HepG2 (cell line): ENCODE measurements around the gene RPS19BP1. TPM values are rescaled to one million over a fixed set of nuclear protein-coding genes. Genes with fewer than 3 reads are reported as not detected.
A peak's percentile ranks its signal among the peaks of the same experiment; 100 is the strongest.

ENCODE experiments used
- ARNT2 ChIP-seq: sonication (generic); formaldehyde crosslinking; IDR thresholded peaks from 2 replicates; pipeline ENCODE4 v1.8.0; 2022; ENCODE audit warnings: mild to moderate bottlenecking, low read depth, missing genetic modification reagents, moderate library complexity
- CREB1 ChIP-seq, 2 experiments: fragments of 450-650 bp in 1 of 2; IDR thresholded peaks; 2 replicates each; pipeline ENCODE4 v1.6.1; 2016 to 2017; ENCODE audit warnings: control low read depth in 1 of 2, mild to moderate bottlenecking in 1 of 2, missing compliant biosample characterization in 1 of 2, missing genetic modification characterization in 1 of 2
- CTCF ChIP-seq: sonication (generic); formaldehyde crosslinking; IDR thresholded peaks from 2 replicates; pipeline ENCODE4 v1.5.0; 2020; ENCODE audit warnings: mild to moderate bottlenecking, missing genetic modification reagents, moderate library complexity
- DRAP1 ChIP-seq: IDR thresholded peaks from 2 replicates; pipeline ENCODE4 v1.6.1; 2016; ENCODE audit warnings: missing genetic modification reagents, missing compliant biosample characterization
- GABPA ChIP-seq, 2 experiments: IDR thresholded peaks; 2 replicates each; pipeline ENCODE4 v1.6.1; 2011 to 2016; ENCODE audit warnings: low read depth in 2 of 2, low read length in 1 of 2, missing biosample characterization in 1 of 2, missing genetic modification characterization in 1 of 2
- KAT7 ChIP-seq: IDR thresholded peaks from 2 replicates; pipeline ENCODE4 v1.6.1; 2018; ENCODE audit warnings: borderline replicate concordance, missing compliant biosample characterization
- NBN ChIP-seq: fragments of 450-650 bp; conservative IDR thresholded peaks from 2 replicates; pipeline ENCODE4 v1.6.1; 2017
- NFIC ChIP-seq: IDR thresholded peaks from 2 replicates; pipeline ENCODE4 v1.6.1; 2012; ENCODE audit warnings: mild to moderate bottlenecking, low read length, inconsistent platforms
- PLRG1 ChIP-seq: fragments of 450-650 bp; conservative IDR thresholded peaks from 2 replicates; pipeline ENCODE4 v1.6.1; 2016
- REXO4 ChIP-seq: sonication (generic); formaldehyde crosslinking; IDR thresholded peaks from 2 replicates; pipeline ENCODE4 v1.8.0; 2022; ENCODE audit warnings: missing genetic modification reagents, mild to moderate bottlenecking, borderline replicate concordance
- SIN3B ChIP-seq: fragments of 150-350 bp; IDR thresholded peaks from 2 replicates; pipeline ENCODE4 v1.6.1; 2014; ENCODE audit warnings: low read length
- SMAD9 ChIP-seq: sonication (generic); formaldehyde crosslinking; IDR thresholded peaks from 2 replicates; pipeline ENCODE4 v1.5.1; 2020; ENCODE audit warnings: mild to moderate bottlenecking, missing genetic modification reagents
- SPEN ChIP-seq: sonication (generic); formaldehyde crosslinking; IDR thresholded peaks from 2 replicates; pipeline ENCODE4 v1.5.1; 2020; ENCODE audit warnings: low read depth, mild to moderate bottlenecking, missing genetic modification reagents
- ZBTB8A ChIP-seq: sonication (generic); formaldehyde crosslinking; IDR thresholded peaks from 2 replicates; pipeline ENCODE4 v1.4.0; 2020; ENCODE audit warnings: mild to moderate bottlenecking, low read depth, missing genetic modification reagents, borderline replicate concordance
- ZFP36 ChIP-seq: fragments of 150-350 bp; IDR thresholded peaks from 2 replicates; pipeline ENCODE4 v1.6.1; 2018; ENCODE audit warnings: borderline replicate concordance, low read length, low read depth; ENCODE audit not compliant: partially characterized antibody
- ZNF143 ChIP-seq: sonication (generic); formaldehyde crosslinking; IDR thresholded peaks from 2 replicates; pipeline ENCODE4 v1.4.0; 2020; ENCODE audit warnings: missing genetic modification reagents
- ZNF329 ChIP-seq: sonication (generic); formaldehyde crosslinking; IDR thresholded peaks from 2 replicates; pipeline ENCODE4 v1.9.0; 2021; ENCODE audit warnings: low read depth, mild to moderate bottlenecking, missing genetic modification reagents
- ZNF430 ChIP-seq: sonication (generic); formaldehyde crosslinking; IDR thresholded peaks from 2 replicates; pipeline ENCODE4 v1.9.0; 2021; ENCODE audit warnings: mild to moderate bottlenecking, missing genetic modification reagents
- ZNF451 ChIP-seq: sonication (generic); formaldehyde crosslinking; IDR thresholded peaks from 2 replicates; pipeline ENCODE4 v1.5.0; 2020; ENCODE audit warnings: mild to moderate bottlenecking, missing genetic modification reagents
- ZNF615 ChIP-seq: sonication (generic); formaldehyde crosslinking; IDR thresholded peaks from 2 replicates; pipeline ENCODE4 v1.5.0; 2020; ENCODE audit warnings: mild to moderate bottlenecking, missing genetic modification reagents, borderline replicate concordance
- ZSCAN29 ChIP-seq: sonication (generic); formaldehyde crosslinking; conservative IDR thresholded peaks from 2 replicates; pipeline ENCODE4 v1.4.0; 2020; ENCODE audit warnings: mild to moderate bottlenecking, missing genetic modification reagents
- polyA plus RNA-seq, 8 experiments: library from polyadenylated mRNA; depleted of rRNA in 3 of 8; stranded (reverse) in 7 of 8; unstranded in 1 of 8; fragments of >200 nt; fragmentation: Illumina TruSeq in 4 of 8; extraction: Trizol in 4 of 8; gene quantifications; 2 replicates each; pipeline versions ENCODE4 v1.2.1 to v1.2.3, GENCODE V29; 2011 to 2016; ENCODE audit warnings: low read depth in 4 of 8, missing spikeins in 1 of 8, mixed read lengths in 1 of 8; ENCODE audit not compliant: insufficient read depth in 1 of 8
- total RNA-seq, 5 experiments: library from RNA; depleted of rRNA; stranded (reverse); fragments of >200 nt; fragmentation: Illumina TruSeq; extraction: Trizol; gene quantifications; 2 replicates each; pipeline ENCODE4 v1.2.3, GENCODE V29; 2016; ENCODE audit warnings: low read depth in 1 of 5
- TF ChIP-seq, protein P1 (sequence below): sonication (generic); formaldehyde crosslinking; IDR thresholded peaks from 2 replicates; pipeline ENCODE4 v1.5.1; 2020; ENCODE audit warnings: missing genetic modification reagents, mild to moderate bottlenecking, borderline replicate concordance
- TF ChIP-seq, protein P2 (sequence below): sonication (generic); formaldehyde crosslinking; IDR thresholded peaks from 2 replicates; pipeline ENCODE4 v1.5.0; 2020; ENCODE audit warnings: missing genetic modification reagents
- TF ChIP-seq, protein P3 (sequence below): IDR thresholded peaks from 2 replicates; pipeline ENCODE4 v1.6.1; 2016

The RPS19BP1 gene
- total and polyA plus RNA-seq, 2 of the 13 experiments (the other 11 are each of a cell fraction or from before 2014, with no cell fraction given), result 44.3 to 81.3 TPM

DNA sequence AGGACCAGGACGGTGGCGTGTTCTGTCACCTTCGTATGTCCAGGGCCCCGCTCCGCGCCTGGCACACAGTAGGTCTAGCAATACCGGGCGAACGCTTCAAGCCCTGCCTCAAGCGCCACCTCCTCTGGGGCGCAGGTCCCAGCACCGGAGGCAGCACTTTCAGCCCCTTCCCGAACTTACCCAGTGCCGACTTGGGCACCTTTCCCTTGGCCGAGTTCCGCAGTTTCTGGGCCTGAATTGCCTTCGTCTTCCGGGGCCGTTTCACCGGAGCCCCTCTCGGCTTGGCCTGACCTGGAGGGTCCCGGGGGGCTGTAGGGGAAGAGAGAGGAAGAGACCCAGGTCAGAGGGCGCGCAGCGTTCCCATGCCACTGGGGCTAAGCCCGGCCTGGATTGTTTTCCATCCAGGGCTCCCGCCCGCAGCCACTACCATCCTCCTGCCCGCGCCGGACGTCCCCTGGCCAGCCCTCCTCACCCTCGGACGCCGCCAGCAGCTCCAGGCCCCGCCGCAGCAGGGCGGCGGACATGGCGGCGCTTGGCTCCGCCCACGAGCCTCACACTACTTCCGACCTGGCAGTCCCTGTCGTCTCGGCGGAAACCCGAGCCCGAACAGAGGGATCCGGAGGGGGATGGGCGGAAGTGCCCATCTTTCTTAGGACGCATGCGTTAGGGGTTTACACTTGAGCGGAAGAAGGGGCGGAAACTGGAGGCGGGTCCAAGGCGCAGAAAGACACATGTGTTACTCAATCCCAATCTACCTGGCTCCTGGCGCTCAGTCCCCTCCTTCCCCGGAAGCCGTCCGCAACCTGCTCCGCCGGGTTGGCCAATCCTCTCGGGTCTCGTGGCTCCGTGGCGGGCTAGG is at the start of gene RPS19BP1 (continued):
- TF ChIP-seq, protein P1, sequence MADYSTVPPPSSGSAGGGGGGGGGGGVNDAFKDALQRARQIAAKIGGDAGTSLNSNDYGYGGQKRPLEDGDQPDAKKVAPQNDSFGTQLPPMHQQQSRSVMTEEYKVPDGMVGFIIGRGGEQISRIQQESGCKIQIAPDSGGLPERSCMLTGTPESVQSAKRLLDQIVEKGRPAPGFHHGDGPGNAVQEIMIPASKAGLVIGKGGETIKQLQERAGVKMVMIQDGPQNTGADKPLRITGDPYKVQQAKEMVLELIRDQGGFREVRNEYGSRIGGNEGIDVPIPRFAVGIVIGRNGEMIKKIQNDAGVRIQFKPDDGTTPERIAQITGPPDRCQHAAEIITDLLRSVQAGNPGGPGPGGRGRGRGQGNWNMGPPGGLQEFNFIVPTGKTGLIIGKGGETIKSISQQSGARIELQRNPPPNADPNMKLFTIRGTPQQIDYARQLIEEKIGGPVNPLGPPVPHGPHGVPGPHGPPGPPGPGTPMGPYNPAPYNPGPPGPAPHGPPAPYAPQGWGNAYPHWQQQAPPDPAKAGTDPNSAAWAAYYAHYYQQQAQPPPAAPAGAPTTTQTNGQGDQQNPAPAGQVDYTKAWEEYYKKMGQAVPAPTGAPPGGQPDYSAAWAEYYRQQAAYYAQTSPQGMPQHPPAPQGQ (CRISPR knock-in tag), result 0 out of 2 replicates have a peak, but pooled peaks have one; percentile 31
- TF ChIP-seq KAT7 (CRISPR knock-in tag), result peak; percentile 74; the same call in 1 of the 2 replicates
- TF ChIP-seq SPEN (CRISPR knock-in tag), result peak; percentile 76
- TF ChIP-seq NFIC, result no peak
- peak; percentile 14; the same call in 1 of the 2 replicates for TF ChIP-seq ARNT2
- TF ChIP-seq NBN, result no peak
- TF ChIP-seq ZBTB8A, result no peak
- no peak for TF ChIP-seq ZNF615 (CRISPR knock-in tag)
- peak; percentile 29; the same call in 1 of the 2 replicates for TF ChIP-seq ZNF451 (CRISPR knock-in tag)
- no peak for TF ChIP-seq ZFP36
- TF ChIP-seq ZNF143 (CRISPR knock-in tag), result peak; percentile 12; the same call in 1 of the 2 replicates
- TF ChIP-seq, protein P2, sequence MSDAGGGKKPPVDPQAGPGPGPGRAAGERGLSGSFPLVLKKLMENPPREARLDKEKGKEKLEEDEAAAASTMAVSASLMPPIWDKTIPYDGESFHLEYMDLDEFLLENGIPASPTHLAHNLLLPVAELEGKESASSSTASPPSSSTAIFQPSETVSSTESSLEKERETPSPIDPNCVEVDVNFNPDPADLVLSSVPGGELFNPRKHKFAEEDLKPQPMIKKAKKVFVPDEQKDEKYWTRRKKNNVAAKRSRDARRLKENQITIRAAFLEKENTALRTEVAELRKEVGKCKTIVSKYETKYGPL, result peak; percentile 33; the same call in 1 of the 2 replicates
- TF ChIP-seq ZNF329 (CRISPR knock-in tag), result no peak
- peak; percentile 3; the same call in 1 of the 2 replicates for TF ChIP-seq CTCF (CRISPR knock-in tag)
- no peak for TF ChIP-seq REXO4 (CRISPR knock-in tag)
- TF ChIP-seq SIN3B, result peak; percentile 49; the same call in 1 of the 2 replicates
- TF ChIP-seq GABPA (IDR thresholded peaks at IDR 0.05; ENCODE audit: low read depth, low read length), result peak; percentile 84
- TF ChIP-seq GABPA (CRISPR knock-in tag; IDR thresholded peaks at IDR 0.05; ENCODE audit: low read depth), result peak; percentile 96
- TF ChIP-seq CREB1 (IDR thresholded peaks at IDR 0.05), result peak; percentile 57
- TF ChIP-seq CREB1 (CRISPR knock-in tag; IDR thresholded peaks at IDR 0.05), result peak; percentile 54; the same call in 1 of the 2 replicates
- TF ChIP-seq PLRG1, result no peak
- peak; percentile 80 for TF ChIP-seq DRAP1 (CRISPR knock-in tag)
- 0 out of 2 replicates have a peak, but pooled peaks have one; percentile 70 for TF ChIP-seq ZSCAN29 (CRISPR knock-in tag)
- TF ChIP-seq SMAD9 (CRISPR knock-in tag), result no peak
- TF ChIP-seq, protein P3, sequence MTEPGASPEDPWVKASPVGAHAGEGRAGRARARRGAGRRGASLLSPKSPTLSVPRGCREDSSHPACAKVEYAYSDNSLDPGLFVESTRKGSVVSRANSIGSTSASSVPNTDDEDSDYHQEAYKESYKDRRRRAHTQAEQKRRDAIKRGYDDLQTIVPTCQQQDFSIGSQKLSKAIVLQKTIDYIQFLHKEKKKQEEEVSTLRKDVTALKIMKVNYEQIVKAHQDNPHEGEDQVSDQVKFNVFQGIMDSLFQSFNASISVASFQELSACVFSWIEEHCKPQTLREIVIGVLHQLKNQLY (CRISPR knock-in tag), result peak; percentile 38; the same call in 1 of the 2 replicates
- TF ChIP-seq ZNF430 (CRISPR knock-in tag), result peak; percentile 32; the same call in 1 of the 2 replicates
